Measurements from ENCODE around the gene SLC41A1.
A peak's percentile ranks its signal among the peaks of the same experiment; 100 is the strongest.

Gene SLC41A1

GRCh38 chr1:205785446-205785845, 27.6 kb downstream of the SLC41A1 start:
- no peak for DNase-seq

GRCh38 chr1:205783904-205784303, 29.1 kb downstream of the SLC41A1 start:
- no peak for DNase-seq

- DNase-seq, result no peak
Observed at GRCh38 chr1:205783433-205783795, 29.6 kb downstream of the SLC41A1 start.

- no peak for DNase-seq
Observed at GRCh38 chr1:205782627-205783432, 30.2 kb downstream of the SLC41A1 start.

GRCh38 chr1:205780335-205780734, 32.7 kb downstream of the SLC41A1 start:
- DNase-seq, result no peak

- no peak for DNase-seq
Observed at GRCh38 chr1:205777994-205778393, 35.0 kb downstream of the SLC41A1 start.

GRCh38 chr1:205775717-205776056, 37.3 kb downstream of the SLC41A1 start:
- DNase-seq, result no peak

GRCh38 chr1:205775015-205775716, 37.8 kb downstream of the SLC41A1 start, which contains the start of gene RAB29:
Gene RAB29 (minus strand): TSS chr1:205775482. CDS start chr1:205774956, 526 bp downstream.
- DNase-seq, result peak; percentile 78 to 83

GRCh38 chr1:205774198-205775014, 38.6 kb downstream of the SLC41A1 start:
- no peak for DNase-seq

- DNase-seq, result no peak
Observed at GRCh38 chr1:205772607-205773032, 40.4 kb downstream of the SLC41A1 start.

GRCh38 chr1:205770618-205771017, 42.4 kb downstream of the SLC41A1 start:
- no peak for DNase-seq

- DNase-seq, result no peak
Observed at GRCh38 chr1:205769641-205770365, 43.2 kb downstream of the SLC41A1 start.

- no peak for DNase-seq
Observed at GRCh38 chr1:205767248-205767647, 45.8 kb downstream of the SLC41A1 start.

- DNase-seq, result no peak
Observed at GRCh38 chr1:205766570-205766969, 46.4 kb downstream of the SLC41A1 start.

- no peak for DNase-seq
Observed at GRCh38 chr1:205766038-205766437, 47.0 kb downstream of the SLC41A1 start.

GRCh38 chr1:205764578-205764977, 48.4 kb downstream of the SLC41A1 start:
- DNase-seq, result no peak

- no peak for DNase-seq
Observed at GRCh38 chr1:205763980-205764379, 49.0 kb downstream of the SLC41A1 start.

GRCh38 chr1:205760606-205761005, 52.4 kb downstream of the SLC41A1 start:
- DNase-seq, result no peak

- no peak for DNase-seq
Observed at GRCh38 chr1:205756552-205756951, 56.4 kb downstream of the SLC41A1 start.

- no peak for DNase-seq
Observed at GRCh38 chr1:205754857-205755256, 58.1 kb downstream of the SLC41A1 start.

GRCh38 chr1:205751036-205751651, 61.9 kb downstream of the SLC41A1 start:
- no peak for DNase-seq
